GM12872 (cell line): Measurements from ENCODE around the gene FCRL5.

ENCODE experiments used
- TF ChIP-seq, protein P1 (sequence below): IDR thresholded peaks from 3 replicates; pipeline ENCODE4 v1.5.1; 2011; ENCODE audit warnings: low read depth, mild to moderate bottlenecking, low read length, moderate library complexity; ENCODE audit not compliant: insufficient read depth

FCRL5 gene

DNA sequence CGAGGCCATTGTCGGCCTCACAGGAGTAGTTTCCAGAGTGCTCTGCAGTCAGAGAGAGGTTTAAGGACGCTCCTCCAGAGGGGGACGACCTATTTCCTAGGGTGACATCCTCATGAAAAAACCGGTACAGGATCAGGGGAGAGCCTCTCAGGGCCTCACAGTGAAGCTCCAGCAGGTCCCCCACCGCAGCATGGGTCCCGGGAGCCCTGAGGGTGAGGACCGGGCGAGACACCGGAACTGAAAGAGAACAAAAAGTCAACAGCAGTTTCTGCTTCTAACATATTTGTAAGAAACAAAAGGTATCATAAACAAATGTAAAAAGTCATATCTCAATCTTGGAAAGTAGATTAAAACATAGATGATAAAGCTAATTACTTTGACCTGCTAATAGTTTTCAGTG is 31.3 kb downstream of the FCRL5 start:
- TF ChIP-seq, protein P1, sequence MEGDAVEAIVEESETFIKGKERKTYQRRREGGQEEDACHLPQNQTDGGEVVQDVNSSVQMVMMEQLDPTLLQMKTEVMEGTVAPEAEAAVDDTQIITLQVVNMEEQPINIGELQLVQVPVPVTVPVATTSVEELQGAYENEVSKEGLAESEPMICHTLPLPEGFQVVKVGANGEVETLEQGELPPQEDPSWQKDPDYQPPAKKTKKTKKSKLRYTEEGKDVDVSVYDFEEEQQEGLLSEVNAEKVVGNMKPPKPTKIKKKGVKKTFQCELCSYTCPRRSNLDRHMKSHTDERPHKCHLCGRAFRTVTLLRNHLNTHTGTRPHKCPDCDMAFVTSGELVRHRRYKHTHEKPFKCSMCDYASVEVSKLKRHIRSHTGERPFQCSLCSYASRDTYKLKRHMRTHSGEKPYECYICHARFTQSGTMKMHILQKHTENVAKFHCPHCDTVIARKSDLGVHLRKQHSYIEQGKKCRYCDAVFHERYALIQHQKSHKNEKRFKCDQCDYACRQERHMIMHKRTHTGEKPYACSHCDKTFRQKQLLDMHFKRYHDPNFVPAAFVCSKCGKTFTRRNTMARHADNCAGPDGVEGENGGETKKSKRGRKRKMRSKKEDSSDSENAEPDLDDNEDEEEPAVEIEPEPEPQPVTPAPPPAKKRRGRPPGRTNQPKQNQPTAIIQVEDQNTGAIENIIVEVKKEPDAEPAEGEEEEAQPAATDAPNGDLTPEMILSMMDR = no peak

DNA sequence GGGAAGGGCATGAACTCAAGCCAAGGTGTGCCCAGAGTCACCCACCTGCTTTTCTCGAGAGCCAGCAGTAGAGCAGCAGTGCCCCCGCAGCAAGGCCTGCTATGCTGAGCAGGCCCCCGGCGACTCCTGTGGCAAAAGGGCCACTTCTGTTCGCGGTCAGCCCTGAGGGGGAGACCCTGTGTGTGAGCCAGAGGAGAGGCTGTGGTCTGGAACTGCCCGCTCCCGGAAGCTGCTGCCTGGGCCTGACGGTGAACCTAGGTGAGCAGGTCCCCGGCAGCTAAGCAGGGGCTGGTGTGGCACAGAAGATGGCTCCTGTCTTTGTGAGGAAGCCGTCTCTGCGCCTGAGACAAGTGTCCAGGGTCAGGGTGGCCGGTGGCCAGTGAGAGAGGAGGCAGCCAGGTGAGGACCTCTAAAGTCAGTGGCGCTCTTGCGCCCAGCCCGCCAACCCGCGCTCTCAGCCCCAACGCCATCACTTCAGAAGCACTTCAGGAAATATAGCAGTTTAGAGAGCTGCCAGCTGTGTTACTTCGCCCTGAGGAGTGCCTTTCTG is 31.9 kb downstream of the FCRL5 start:
- TF ChIP-seq, protein P1 = no peak

DNA sequence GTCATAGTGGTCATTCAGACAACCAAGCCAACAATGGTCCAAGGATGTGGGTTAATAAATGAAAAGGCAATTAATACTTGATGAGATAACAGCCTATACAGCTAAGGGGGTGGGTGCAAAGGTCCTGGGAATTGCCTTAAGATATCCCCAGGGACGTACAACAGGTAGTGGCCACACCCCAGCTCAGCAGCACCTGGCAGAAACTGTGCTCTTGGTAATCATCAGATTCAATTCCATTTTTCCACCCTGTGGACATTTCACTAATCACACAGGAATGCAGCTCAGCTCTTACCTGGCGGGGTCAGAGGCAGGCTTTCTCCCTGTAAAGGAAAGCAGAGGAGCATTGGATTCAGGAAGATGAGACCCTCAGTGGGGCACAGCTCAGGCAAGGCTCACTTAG is 32.9 kb downstream of the FCRL5 start:
- TF ChIP-seq, protein P1 = no peak

DNA sequence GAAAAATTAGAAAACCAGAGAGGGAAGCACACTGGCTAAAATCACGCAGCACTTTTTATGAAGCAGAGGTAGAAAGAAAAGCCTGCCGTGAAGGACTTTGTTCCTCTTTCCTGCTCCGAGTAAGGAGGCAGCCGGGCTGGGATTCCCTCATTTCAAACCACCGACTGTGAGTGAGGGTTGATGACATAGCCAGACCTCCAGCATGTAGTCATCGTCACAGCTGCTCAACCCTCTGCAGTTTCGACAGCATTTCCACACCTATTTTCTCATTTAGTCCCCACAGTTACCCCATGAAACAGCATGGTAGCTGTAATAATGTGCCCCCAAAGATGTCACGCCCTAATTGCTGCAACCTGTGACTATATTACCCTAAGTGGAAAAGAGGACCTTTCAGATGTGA is 35.3 kb downstream of the FCRL5 start:
- TF ChIP-seq, protein P1 = no peak

DNA sequence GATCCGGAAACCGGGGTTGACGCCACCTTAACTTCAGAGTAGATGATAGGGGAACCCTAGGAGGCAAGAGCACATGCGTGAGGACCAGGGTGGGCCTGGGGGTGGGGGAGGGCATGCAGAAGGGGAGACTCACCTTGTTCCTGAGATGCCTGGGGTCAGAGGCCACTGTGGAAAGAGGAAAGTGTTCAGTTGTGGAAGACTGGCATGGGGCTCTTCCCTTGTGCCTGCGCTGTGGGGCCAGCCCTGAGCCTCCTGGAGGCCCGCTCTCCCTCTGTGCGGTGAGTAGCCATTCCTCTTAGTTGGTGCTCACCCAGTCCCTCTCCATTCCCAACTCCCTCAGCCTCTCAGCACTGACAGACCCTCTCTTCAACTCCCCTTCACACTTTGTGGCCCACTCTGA is 36.6 kb downstream of the FCRL5 start:
- TF ChIP-seq, protein P1 = no peak

DNA sequence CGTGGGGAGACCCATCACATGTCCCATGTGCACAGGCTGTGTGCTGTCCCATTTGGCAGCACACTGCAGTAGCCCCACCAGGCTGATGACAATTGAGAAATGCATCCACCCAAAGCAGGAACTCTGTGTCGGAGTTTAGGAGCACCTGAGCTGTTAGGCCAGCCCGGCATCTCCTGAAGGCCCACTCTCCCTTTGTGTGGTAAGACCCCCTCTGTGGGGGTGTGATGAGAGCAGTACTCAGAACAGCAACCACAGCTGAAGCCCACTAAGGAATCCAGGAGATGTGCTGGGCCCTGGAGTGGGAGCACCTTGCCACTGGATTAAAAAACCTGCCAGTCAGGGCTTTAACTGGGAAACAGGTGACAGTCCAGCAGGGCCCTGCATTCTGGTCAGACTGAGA is 37.2 kb downstream of the FCRL5 start:
- TF ChIP-seq, protein P1 = no peak

DNA sequence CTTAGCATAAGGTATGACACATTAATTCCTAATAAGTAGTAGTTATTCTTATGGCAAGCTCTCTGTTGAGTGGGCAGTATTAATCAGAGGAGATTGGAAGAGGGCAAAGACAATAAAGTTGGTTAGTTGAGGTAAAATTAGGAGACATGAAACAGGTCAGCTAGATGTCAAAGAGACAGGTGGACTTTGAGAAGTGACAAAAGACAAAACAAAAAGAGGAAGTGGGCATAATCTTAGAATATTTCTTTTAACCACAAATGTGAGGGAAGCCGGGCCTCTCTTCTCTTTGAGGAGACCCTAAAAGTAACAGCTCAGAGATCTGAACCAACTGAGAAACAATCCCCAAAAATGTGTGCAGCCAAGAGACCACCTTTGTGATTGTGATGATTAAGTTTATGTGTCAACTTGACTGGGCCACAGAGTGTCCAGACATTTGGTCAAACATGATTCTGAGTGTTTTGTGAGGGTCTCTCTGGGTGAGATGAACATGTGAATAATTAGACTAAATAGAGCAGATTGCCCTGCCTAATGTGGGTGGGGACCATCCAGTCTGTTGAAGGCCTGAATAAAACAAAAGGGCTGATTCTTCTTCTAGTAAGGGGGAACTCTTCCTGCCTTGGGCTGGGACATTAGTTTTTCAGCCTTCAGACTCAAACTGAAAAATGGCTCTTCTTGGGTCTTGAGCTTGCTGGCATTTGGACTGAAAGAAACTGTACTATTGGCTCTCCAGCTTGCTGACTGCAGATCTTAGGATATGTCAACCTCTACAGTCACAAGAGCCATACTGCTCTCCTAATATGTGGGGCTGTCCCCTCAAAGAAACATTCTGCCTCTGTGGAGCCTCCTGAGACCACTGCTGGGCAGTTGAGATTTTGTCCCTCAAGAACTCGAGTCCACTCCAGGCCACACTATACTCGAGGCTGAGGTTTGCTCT is 40.0 kb downstream of the FCRL5 start:
- TF ChIP-seq, protein P1 = no peak
